Neural progenitor cell (in vitro differentiated cells): ENCODE data around the gene SLC9C2. TPM values are rescaled to one million over a fixed set of nuclear protein-coding genes. Genes with fewer than 3 reads are reported as not detected.

Experiments
- total RNA-seq: library from RNA; depleted of rRNA; stranded (reverse); fragments of >200 nt; gene quantifications from 2 replicates; pipeline ENCODE4 v1.2.3, GENCODE V29; 2015; ENCODE audit warnings: low replicate concordance

Gene SLC9C2
- total RNA-seq, 1 donor from 2014 or later = not detected

Other genes with a start within 250 kb of the SLC9C2 start
- gene PRDX6, start 125.7 kb downstream of the SLC9C2 start, total RNA-seq = 322 and 441 TPM in 2 replicates
- gene TEX50, start 32.3 kb upstream of the SLC9C2 start, total RNA-seq = not detected in 2 replicates
- 1.5 and 2.3 TPM in 2 replicates for gene ANKRD45, start 66.8 kb upstream of the SLC9C2 start, total RNA-seq
- 27.0 and 30.4 TPM in 2 replicates for gene KLHL20, start 111.9 kb upstream of the SLC9C2 start, total RNA-seq
- gene DARS2, start 221.6 kb upstream of the SLC9C2 start, total RNA-seq = 35.7 and 56.0 TPM in 2 replicates
- gene CENPL, start 221.8 kb upstream of the SLC9C2 start, total RNA-seq = 33.4 and 37.7 TPM in 2 replicates